ENCODE data around the gene PIP. TPM values are rescaled to one million over a fixed set of nuclear protein-coding genes. Genes with fewer than 3 reads are reported as not detected.
"Not testable (repeated sequence)": the region's sequence is repeated elsewhere in the genome, so short reads cannot be mapped to it uniquely, and the experiment has no call there.

PIP gene, protein sequence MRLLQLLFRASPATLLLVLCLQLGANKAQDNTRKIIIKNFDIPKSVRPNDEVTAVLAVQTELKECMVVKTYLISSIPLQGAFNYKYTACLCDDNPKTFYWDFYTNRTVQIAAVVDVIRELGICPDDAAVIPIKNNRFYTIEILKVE
- not detected for total RNA-seq
- long read RNA-seq, donor 1: 0 reads
- long read RNA-seq, donor 2: 0 reads

- intact Hi-C loops (cut with DNase I): no loop called here
- DNase-seq (ENCODE audit: low spot score): no peak
These were observed at the start of gene PIP for GRCh38 chr7:143131781-143132180. Gene PIP, plus strand, starts transcription at chr7:143132077. Its CDS starts 40 bp downstream, at chr7:143132117.

GRCh38 chr7:143085109-143085508 lies 46.8 kb upstream of the PIP start:
- DNase-seq (ENCODE audit: low spot score): no peak
- intact Hi-C loops (cut with DNase I): no loop called here

DNA sequence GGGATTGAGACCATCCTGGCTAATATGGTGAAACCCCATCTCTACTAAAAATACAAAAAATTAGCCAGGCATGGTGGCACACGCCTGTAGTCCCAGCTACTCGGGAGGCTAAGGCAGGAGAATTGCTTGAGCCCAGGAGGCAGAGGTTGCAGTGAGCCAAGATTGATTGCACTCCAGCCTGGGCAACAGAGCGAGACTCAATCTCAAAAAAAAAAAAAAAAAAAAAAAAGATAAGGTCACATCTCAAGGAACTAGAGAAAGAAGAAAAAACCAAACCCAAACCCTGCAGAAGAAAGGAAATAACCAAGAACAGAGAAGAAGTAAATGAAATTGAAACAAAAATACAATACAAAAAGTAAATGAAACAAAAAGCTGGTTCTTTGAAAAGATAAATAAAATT lies 46.3 kb upstream of the PIP start:
- intact Hi-C loops (cut with DNase I); DNase-seq (ENCODE audit: low spot score): not testable (repeated sequence)

DNA sequence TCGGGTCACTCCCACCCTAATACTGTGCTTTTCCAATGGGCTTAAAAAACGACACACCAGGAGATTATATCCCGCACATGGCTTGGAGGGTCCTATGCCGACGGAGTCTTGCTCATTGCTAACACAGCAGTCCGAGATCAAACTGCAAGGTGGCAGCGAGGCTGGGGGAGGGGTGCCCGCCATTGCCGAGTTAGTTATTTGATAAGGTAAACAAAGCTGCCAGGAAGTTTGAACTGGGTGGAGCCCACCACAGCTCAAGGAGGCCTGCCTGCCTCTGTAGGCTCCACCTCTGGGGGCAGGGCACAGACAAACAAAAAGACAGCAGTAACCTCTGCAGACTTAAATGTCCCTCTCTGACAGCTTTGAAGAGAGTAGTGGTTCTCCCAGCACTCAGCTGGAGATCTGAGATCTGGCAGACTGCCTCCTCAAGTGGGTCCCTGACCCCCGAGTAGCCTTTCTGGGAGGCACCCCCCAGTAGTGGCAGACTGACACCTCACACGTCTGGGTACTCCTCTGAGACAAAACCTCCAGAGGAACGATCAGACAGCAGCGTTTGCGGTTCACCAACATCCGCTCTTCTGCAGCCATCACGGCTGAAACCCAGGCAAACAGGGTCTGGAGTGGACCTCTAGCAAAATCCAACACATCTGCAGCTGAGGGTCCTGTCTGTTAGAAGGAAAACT lies 43.2 kb upstream of the PIP start:
- DNase-seq (ENCODE audit: low spot score); intact Hi-C loops (cut with DNase I): not testable (repeated sequence)

DNA sequence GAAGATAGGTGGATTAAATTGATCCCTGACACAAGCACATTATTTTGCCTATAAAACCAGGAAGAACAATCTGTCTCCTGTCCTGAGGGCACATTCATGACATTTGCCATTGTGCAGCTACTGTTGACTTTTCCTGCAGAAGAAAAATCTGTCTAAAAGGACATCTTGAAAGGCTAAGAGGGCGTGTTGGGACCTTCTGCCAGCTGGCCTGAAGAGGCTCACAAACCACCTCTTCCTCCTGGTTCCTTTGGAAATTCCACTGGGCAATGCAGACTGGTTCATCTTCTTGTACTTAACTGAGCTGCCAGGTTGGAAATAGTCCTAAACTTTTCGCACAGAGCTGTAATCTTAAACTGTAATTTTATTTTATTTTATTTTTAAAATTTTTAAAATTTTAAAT lies 35.7 kb upstream of the PIP start:
- intact Hi-C loops (cut with DNase I): no loop called here
- no peak for DNase-seq (ENCODE audit: low spot score)

GRCh38 chr7:143099579-143099978 lies 32.3 kb upstream of the PIP start:
- DNase-seq (ENCODE audit: low spot score); intact Hi-C loops (cut with DNase I): not testable (repeated sequence)

DNA sequence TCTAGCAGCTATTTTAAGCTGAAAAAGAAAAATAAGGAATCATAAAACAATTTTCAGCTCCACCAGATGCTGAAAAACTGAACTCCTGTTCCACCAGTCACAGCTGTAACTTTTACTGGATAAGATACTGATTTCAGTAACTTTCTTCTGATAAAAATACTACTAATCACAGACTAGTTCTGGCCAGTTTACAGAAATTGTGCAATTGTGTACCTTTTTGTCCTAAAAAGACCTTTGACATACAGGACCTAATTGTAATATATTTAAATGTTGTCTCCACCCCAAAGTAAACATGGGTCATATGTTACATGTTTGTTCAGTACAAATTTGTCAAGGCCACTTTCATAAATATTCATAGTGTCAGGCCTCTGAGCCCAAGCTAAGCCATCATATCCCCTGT lies 27.1 kb upstream of the PIP start:
- intact Hi-C loops (cut with DNase I): no loop called here

DNA sequence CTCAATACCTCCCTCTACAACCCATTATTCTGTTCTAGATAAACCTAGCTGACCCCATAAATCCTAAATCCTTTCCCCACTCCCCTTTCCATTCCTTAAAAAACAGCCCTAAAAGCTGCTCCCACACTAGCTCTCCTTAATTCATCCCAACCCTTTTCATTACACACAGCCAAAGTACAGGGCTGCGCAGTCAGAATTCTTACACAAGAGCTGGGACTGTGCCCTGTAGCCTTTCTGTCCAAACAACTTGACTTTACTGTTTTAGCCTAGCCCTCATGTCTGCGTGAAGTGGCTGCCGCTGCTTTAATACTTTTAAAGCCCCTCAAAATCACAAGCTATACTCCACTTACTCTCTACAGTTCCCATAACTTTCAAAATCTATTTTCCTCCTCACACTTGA lies 23.9 kb upstream of the PIP start:
- intact Hi-C loops (cut with DNase I); DNase-seq (ENCODE audit: low spot score): not testable (repeated sequence)

More for the DNA sequence above, 27.1 kb upstream of the PIP start:
- no peak for DNase-seq (ENCODE audit: low spot score)

GRCh38 chr7:143117395-143117794 lies 14.5 kb upstream of the PIP start:
- DNase-seq (ENCODE audit: low spot score): no peak

GRCh38 chr7:143120691-143121405 lies 11.0 kb upstream of the PIP start:
- no peak for DNase-seq (ENCODE audit: low spot score)
- intact Hi-C loops (cut with DNase I): no loop called here

More at GRCh38 chr7:143117395-143117794, 14.5 kb upstream of the PIP start:
- intact Hi-C loops (cut with DNase I): no loop called here

DNA sequence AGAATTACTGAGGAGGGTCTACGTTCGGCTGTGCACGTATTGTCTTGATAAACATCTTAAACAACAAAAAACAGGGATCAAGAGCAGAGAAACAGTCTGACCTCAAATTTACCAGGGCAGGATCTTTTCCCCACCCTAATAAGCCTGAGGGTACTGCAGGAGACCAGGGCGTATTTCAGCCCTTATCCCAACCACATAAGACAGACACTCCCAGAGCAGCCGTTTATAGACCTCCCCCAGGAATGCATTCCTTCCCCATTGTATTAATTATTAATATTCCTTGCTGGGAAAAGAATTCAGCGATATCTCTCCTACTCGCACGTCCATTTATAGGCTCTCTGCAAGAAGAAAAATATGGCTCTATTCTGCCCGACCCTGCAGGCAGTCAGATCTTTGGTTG lies 8.6 kb upstream of the PIP start:
- intact Hi-C loops (cut with DNase I); DNase-seq (ENCODE audit: low spot score): not testable (repeated sequence)

DNA sequence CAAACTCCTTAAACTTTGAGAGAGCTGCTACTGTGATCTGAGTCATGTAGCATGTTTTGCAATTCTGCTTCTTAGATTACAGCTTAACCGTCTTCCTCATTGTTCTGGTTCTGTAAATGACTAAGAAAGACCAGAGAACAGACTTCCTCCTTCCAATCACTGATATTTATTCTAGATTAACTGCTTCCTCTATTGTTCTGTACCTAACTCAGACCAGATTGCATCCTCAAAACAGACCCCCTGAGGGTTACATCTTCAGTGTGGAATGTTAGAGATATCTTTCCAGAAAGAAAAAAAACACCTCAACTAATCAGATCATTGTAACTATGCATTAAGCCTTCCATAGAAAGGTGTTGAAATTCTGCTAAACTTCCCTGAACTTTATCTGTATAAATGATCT lies 5.7 kb upstream of the PIP start:
- intact Hi-C loops (cut with DNase I): no loop called here
- DNase-seq (ENCODE audit: low spot score): no peak

- no peak for DNase-seq (ENCODE audit: low spot score)
- intact Hi-C loops (cut with DNase I): no loop called here
These were observed 2.8 kb upstream of the PIP start for GRCh38 chr7:143129051-143129450.

DNA sequence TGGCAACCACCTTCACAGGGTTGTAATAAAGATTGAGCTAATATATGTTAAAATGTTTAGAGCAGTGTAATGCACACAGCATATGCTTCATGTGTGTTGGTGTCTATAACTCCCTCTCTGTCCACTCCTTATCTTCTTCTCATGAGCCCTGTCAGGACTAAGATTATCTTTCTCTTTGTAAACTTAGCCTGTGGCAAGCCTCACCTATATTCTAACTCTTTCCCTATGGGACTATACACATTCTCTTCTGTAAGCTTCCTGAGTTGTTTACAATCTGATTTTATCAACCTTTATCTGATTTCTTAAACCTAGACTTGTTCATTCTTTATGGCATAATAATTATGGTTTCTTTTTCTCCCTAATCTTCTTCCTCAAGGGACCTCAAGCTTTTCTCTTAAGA lies 2.4 kb upstream of the PIP start:
- intact Hi-C loops (cut with DNase I): no loop called here
- DNase-seq (ENCODE audit: low spot score): no peak

DNA sequence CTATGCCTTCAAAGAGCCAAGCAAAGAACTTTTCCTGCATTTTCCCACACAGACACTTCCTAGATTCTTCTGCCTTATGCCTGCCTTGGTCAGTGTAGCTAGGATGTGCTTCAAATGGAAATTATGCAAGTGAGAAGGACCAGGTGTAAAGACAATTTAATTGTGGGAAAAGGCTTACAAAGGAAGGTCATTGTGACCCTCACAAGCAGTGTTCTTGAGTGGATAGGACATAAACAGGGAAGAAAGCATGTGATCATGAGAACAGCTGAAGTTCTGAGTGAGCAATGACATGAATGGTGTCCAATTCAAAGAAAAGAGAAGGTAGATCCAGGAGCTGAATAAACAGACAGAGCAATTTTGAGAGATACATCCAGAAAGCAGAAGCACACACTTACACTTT lies 1.3 kb upstream of the PIP start:
- no peak for DNase-seq (ENCODE audit: low spot score)

DNA sequence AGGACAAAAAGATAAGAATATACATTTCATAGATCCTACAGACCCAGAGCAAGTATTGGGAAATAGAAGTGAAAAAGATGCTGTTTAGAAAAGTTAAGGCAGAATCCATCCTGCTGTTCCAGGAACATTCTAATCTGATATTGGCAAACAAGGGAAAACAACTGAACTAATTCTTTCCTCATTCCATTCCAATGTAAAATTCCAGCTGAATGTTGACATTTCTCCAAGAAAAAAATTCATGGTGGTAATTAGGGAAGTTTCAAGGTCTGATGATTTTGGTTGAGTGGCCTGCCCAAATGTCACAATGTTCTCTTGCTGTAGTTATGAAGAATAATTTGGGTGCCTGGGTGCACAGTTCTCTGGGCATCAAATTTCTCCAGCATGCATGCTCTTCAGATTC lies 15.2 kb downstream of the PIP start:
- intact Hi-C loops (cut with DNase I): no loop called here
- no peak for DNase-seq (ENCODE audit: low spot score)

More for the DNA sequence above, 1.3 kb upstream of the PIP start:
- intact Hi-C loops (cut with DNase I): no loop called here

DNA sequence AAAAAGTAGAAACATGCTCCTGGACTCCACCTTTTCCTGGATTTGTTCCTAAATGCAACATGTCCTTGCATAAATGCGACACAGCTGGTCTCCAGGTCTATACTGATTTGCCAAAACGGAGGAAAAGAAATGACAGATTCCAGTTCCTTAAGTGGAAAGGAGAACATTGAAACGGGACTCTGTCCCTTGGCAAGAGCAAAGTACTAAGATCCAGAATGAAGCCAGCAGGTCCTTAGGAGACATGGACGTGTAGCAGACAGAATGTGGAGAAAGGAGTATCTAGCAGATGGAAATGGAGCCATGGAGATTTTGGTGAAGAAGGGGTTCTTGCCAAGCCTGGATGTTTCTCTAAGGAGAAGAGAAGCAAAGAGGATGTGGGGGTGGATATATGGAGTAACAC lies 16.2 kb downstream of the PIP start:
- no peak for DNase-seq (ENCODE audit: low spot score)
- intact Hi-C loops (cut with DNase I): no loop called here

DNA sequence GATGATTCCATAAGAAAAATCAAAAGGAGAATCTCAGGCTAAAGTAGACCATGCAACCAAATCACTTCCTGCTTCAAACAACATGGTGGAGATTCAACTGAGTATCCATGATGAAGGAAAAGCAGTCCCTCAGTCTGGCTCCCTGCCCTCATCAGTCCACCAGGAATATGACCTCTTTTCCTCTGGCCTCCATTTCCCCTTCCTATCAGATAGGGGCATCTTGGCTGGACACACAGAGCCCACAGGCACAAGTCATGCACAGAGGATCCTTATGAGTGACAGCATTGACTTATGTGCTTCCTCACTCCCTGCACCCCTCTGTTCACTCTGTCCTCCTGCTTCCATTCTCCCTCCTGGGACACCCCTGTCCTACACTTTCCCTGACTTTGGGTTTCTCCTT lies 16.8 kb downstream of the PIP start:
- no peak for DNase-seq (ENCODE audit: low spot score)
- intact Hi-C loops (cut with DNase I): no loop called here

GRCh38 chr7:143150696-143151095 lies 18.8 kb downstream of the PIP start:
- intact Hi-C loops (cut with DNase I); DNase-seq (ENCODE audit: low spot score): not testable (repeated sequence)

DNA sequence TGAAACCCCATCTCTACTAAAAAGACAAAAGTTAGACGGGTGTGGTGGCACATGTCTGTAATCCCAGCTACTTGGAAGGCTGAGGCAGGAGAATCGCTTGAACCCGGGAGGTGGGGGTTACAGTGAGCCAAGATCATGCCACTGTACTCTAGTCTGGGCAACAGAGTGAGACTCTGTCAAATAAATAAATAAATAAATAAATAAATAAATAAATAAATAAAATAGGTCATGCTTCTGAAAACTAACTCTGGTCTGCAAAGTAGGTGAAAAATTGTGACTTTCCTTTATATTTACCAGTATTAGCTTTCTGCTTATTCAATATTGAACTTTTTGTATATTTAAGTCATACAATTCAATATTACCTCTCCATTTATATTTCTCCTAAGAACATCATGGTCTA lies 26.7 kb downstream of the PIP start:
- DNase-seq (ENCODE audit: low spot score); intact Hi-C loops (cut with DNase I): not testable (repeated sequence)

DNA sequence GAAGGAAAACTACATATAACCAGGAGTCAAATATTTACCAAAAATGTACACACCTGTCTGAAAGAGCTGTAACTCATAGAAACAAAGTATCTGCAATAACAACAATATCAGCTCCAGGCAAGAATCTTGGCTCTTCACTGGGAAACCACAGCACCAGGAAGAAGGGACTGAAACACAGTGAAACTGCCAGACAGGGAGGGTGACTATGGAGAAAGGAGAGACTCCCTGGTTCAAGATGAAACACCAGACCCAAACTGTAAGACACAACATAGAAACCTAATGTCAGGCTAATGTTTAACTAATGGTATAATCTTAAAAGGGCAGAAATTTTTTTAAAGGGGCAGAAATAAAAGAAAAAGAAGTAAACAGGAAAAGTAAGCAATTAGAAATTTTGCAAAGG lies 39.8 kb downstream of the PIP start:
- intact Hi-C loops (cut with DNase I): no loop called here
- DNase-seq (ENCODE audit: low spot score): no peak

All from posterior vena cava (tissue), 2 donors.